ENCODE data around the gene PLA2G15. TPM values are rescaled to one million over a fixed set of nuclear protein-coding genes. Genes with fewer than 3 reads are reported as not detected.

Gene PLA2G15
- total RNA-seq, 1 experiment from 2014 or later, result 33.2 TPM

DNA sequence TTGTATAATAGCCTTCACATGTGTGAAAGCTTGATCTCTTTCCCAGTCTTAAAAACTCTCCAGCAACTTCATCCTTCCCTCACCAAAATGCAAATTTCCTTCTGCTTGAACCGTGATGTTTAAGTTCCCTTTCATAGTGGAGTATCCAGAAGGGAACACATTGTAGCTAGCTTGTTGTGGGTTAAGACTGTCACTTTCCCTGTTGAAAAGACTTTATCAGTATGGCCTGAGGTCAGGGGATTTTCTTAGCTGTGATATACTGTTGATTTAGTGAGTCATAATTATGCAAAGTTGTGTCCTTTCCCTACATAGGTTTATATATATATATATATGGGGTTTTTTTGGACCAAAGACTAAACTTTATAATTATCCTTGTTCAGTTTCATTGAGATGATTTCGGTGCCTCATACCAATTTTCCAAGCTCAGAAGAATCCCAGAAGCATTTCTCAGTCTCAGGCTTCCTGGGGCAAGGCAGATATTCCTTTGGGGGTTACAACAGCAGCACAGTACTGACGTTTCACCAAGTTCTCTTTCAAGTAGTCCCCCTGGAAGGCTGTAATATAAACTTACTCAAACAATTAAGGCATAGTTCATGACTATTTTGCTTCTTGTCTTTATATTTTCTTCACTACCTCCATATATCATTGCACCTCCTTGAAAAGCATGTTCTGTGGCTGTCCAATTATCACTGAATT lies 44.9 kb upstream of the PLA2G15 start:
- Mint-ChIP-seq H3K4me1 (ENCODE audit: low read depth, unreplicated experiment) (peaks cover 9% of the 10 kb centered on the region), H3K27ac (ENCODE audit: unreplicated experiment) (peak overlapping the region; percentile 8), H3K9me3 (ENCODE audit: unreplicated experiment) (no peaks in the 10 kb centered on the region), H3K27me3 (ENCODE audit: insufficient read depth, unreplicated experiment) (no peaks in the 10 kb centered on the region), H3K4me3 (ENCODE audit: unreplicated experiment) (no peak overlapping the region), H3K36me3 (ENCODE audit: insufficient read depth, unreplicated experiment) (peaks cover 7% of the 10 kb centered on the region)
- BruUV-seq (replicated peaks), result no TSS peak
- ChIA-PET CTCF (no interaction called here), POLR2A (interaction anchor here (1.0 kb wide), 1 partner anchor 34 kb away, joined by 3 read pairs; no protein-coding TSS in a partner anchor)
- Histone ChIP-seq H3K36me3 (ENCODE audit: control insufficient read depth, insufficient read depth, low read length) (no peaks in the 10 kb centered on the region), H3K4me3 (ENCODE audit: low read depth, low read length) (no peak overlapping the region), H3K9me3 (no peaks in the 10 kb centered on the region), H3K27me3 (replicated peaks; ENCODE audit: control insufficient read depth, insufficient read depth, low read length) (no peaks in the 10 kb centered on the region), H3K4me1 (peaks cover 13% of the 10 kb centered on the region; the same call in 1 of the 2 replicates)
- no peak for DNase-seq
- TF ChIP-seq CTCF (IDR thresholded peaks at IDR 0.05; ENCODE audit: insufficient read depth in 1 of 2, low read depth in 1 of 2, low read length in 1 of 2, severe bottlenecking in 1 of 2, unreplicated experiment in 1 of 2), result no peak
- intact Hi-C loops (cut with micrococcal nuclease; ENCODE audit: unreplicated experiment), result no loop called here

- Histone ChIP-seq H3K27me3 (replicated peaks; ENCODE audit: control insufficient read depth, insufficient read depth, low read length) (no peaks in the 10 kb centered on the region), H3K36me3 (ENCODE audit: control insufficient read depth, insufficient read depth, low read length) (no peaks in the 10 kb centered on the region), H3K9me3 (no peaks in the 10 kb centered on the region), H3K4me1 (peaks cover 13% of the 10 kb centered on the region; the same call in 1 of the 2 replicates), H3K4me3 (ENCODE audit: low read depth, low read length) (no peak overlapping the region)
- no peaks in the 10 kb centered on the region for H3K27me3 Mint-ChIP-seq (ENCODE audit: insufficient read depth, unreplicated experiment)
- H3K4me1 Mint-ChIP-seq (ENCODE audit: low read depth, unreplicated experiment), result peaks cover 9% of the 10 kb centered on the region
- CTCF ChIA-PET, result interaction anchor here (0.6 kb wide), 1 partner anchor 17 kb away, joined by 7 read pairs; no protein-coding TSS in a partner anchor
- H3K27ac Mint-ChIP-seq (ENCODE audit: unreplicated experiment), result no peak overlapping the region
- H3K36me3 Mint-ChIP-seq (ENCODE audit: insufficient read depth, unreplicated experiment), result peaks cover 7% of the 10 kb centered on the region
- no peak for TF ChIP-seq CTCF (IDR thresholded peaks at IDR 0.05; ENCODE audit: insufficient read depth in 1 of 2, low read depth in 1 of 2, low read length in 1 of 2, severe bottlenecking in 1 of 2, unreplicated experiment in 1 of 2)
- no TSS peak for BruUV-seq (replicated peaks)
- intact Hi-C loops (cut with micrococcal nuclease; ENCODE audit: unreplicated experiment), result no loop called here
- no peaks in the 10 kb centered on the region for H3K9me3 Mint-ChIP-seq (ENCODE audit: unreplicated experiment)
- POLR2A ChIA-PET, result no interaction called here
- DNase-seq, result no peak
- H3K4me3 Mint-ChIP-seq (ENCODE audit: unreplicated experiment), result no peak overlapping the region
Measured at GRCh38 chr16:68202091-68202519, 43.1 kb upstream of the PLA2G15 start.

GRCh38 chr16:68206245-68206644 lies 38.9 kb upstream of the PLA2G15 start:
- peaks cover 7% of the 10 kb centered on the region for H3K36me3 Mint-ChIP-seq (ENCODE audit: insufficient read depth, unreplicated experiment)
- intact Hi-C loops (cut with micrococcal nuclease; ENCODE audit: unreplicated experiment), result no loop called here
- POLR2A ChIA-PET, result interaction anchor here (0.6 kb wide), 1 partner anchor 13 kb away, joined by 3 read pairs; no protein-coding TSS in a partner anchor

More at GRCh38 chr16:68206245-68206644, 38.9 kb upstream of the PLA2G15 start:
- Histone ChIP-seq H3K4me3 (ENCODE audit: low read depth, low read length) (no peak overlapping the region), H3K4me1 (no peaks in the 10 kb centered on the region), H3K9me3 (no peaks in the 10 kb centered on the region), H3K36me3 (ENCODE audit: control insufficient read depth, insufficient read depth, low read length) (no peaks in the 10 kb centered on the region), H3K27me3 (replicated peaks; ENCODE audit: control insufficient read depth, insufficient read depth, low read length) (no peaks in the 10 kb centered on the region)
- CTCF ChIA-PET, result no interaction called here
- DNase-seq, result no peak
- Mint-ChIP-seq H3K27ac (ENCODE audit: unreplicated experiment) (no peak overlapping the region), H3K4me3 (ENCODE audit: unreplicated experiment) (no peak overlapping the region), H3K4me1 (ENCODE audit: low read depth, unreplicated experiment) (no peaks in the 10 kb centered on the region), H3K9me3 (ENCODE audit: unreplicated experiment) (no peaks in the 10 kb centered on the region), H3K27me3 (ENCODE audit: insufficient read depth, unreplicated experiment) (no peaks in the 10 kb centered on the region)
- no peak for TF ChIP-seq CTCF (IDR thresholded peaks at IDR 0.05; ENCODE audit: insufficient read depth in 1 of 2, low read depth in 1 of 2, low read length in 1 of 2, severe bottlenecking in 1 of 2, unreplicated experiment in 1 of 2)
- no TSS peak for BruUV-seq (replicated peaks)

Data from Caco-2 (cell line).